Measurements from ENCODE around the gene TMEM95.
A peak's percentile ranks its signal among the peaks of the same experiment; 100 is the strongest.

TMEM95 gene

GRCh38 chr17:7404737-7405349 is 49.9 kb downstream of the TMEM95 start:
- peak overlapping the region; percentile 69 for H3K4me3 ChIP-seq (ENCODE audit: low read depth, low read length)
- TF ChIP-seq, protein P1, sequence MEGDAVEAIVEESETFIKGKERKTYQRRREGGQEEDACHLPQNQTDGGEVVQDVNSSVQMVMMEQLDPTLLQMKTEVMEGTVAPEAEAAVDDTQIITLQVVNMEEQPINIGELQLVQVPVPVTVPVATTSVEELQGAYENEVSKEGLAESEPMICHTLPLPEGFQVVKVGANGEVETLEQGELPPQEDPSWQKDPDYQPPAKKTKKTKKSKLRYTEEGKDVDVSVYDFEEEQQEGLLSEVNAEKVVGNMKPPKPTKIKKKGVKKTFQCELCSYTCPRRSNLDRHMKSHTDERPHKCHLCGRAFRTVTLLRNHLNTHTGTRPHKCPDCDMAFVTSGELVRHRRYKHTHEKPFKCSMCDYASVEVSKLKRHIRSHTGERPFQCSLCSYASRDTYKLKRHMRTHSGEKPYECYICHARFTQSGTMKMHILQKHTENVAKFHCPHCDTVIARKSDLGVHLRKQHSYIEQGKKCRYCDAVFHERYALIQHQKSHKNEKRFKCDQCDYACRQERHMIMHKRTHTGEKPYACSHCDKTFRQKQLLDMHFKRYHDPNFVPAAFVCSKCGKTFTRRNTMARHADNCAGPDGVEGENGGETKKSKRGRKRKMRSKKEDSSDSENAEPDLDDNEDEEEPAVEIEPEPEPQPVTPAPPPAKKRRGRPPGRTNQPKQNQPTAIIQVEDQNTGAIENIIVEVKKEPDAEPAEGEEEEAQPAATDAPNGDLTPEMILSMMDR (IDR thresholded peaks at IDR 0.05; ENCODE audit: insufficient read depth, low read depth, low read length, missing control alignments), result no peak
- no peak for DNase-seq (ENCODE audit: low read depth)

- TF ChIP-seq, protein P1 (IDR thresholded peaks at IDR 0.05; ENCODE audit: insufficient read depth, low read depth, low read length, missing control alignments), result no peak
- no peak for DNase-seq (ENCODE audit: low read depth)
- peak overlapping the region; percentile 69; the same call in 1 of the 2 replicates for H3K4me3 ChIP-seq (ENCODE audit: low read depth, low read length)
Observed at GRCh38 chr17:7405350-7406234, 50.6 kb downstream of the TMEM95 start.

GRCh38 chr17:7406235-7406825 is 51.4 kb downstream of the TMEM95 start:
- no peak overlapping the region for H3K4me3 ChIP-seq (ENCODE audit: low read depth, low read length)
- no peak for DNase-seq (ENCODE audit: low read depth)
- TF ChIP-seq, protein P1 (IDR thresholded peaks at IDR 0.05; ENCODE audit: insufficient read depth, low read depth, low read length, missing control alignments), result no peak
